GM21360 (cell line): ENCODE measurements around the gene HINT3.
"Not testable (repeated sequence)": the region's sequence is repeated elsewhere in the genome, so short reads cannot be mapped to it uniquely, and the experiment has no call there.

Experiments
- ATAC-seq: cut with Tn5 transposase; IDR thresholded peaks from one replicate; pipeline ENCODE4 v1.9.1; 2021; ENCODE audit warnings: mild to moderate bottlenecking, moderate library complexity; ENCODE audit not compliant: unreplicated experiment

The HINT3 gene

GRCh38 chr6:125994670-125995488, 38.3 kb downstream of the HINT3 start:
- no peak for ATAC-seq

- ATAC-seq, result peak; percentile 94
These were observed 39.5 kb downstream of the HINT3 start for GRCh38 chr6:125995972-125996580.

- ATAC-seq, result no peak
These were observed 46.4 kb downstream of the HINT3 start for GRCh38 chr6:126002755-126003679.

- no peak for ATAC-seq
These were observed 51.2 kb downstream of the HINT3 start for GRCh38 chr6:126007800-126008199.

GRCh38 chr6:126010040-126010439, 53.5 kb downstream of the HINT3 start:
- no peak for ATAC-seq

- no peak for ATAC-seq
These were observed 59.3 kb downstream of the HINT3 start for GRCh38 chr6:126015863-126016262.

- no peak for ATAC-seq
These were observed 60.0 kb downstream of the HINT3 start for GRCh38 chr6:126016591-126016990.

- ATAC-seq, result no peak
These were observed 61.1 kb downstream of the HINT3 start for GRCh38 chr6:126017668-126018067.

GRCh38 chr6:126020305-126021050, 63.9 kb downstream of the HINT3 start:
- no peak for ATAC-seq

- ATAC-seq, result not testable (repeated sequence)
These were observed 66.9 kb downstream of the HINT3 start for GRCh38 chr6:126023474-126023873.

- ATAC-seq, result no peak
These were observed 69.4 kb downstream of the HINT3 start for GRCh38 chr6:126026001-126026400.

GRCh38 chr6:126027601-126028000, 71.0 kb downstream of the HINT3 start:
- ATAC-seq, result no peak
